Right lung (tissue), 5 donors: Measurements from ENCODE around the gene ANO1. TPM values are rescaled to one million over a fixed set of nuclear protein-coding genes. Genes with fewer than 3 reads are reported as not detected.
"Not testable (repeated sequence)": the region's sequence is repeated elsewhere in the genome, so short reads cannot be mapped to it uniquely, and the experiment has no call there.

Source experiments
- DNase-seq, 2 donors: peaks; one replicate each; pipeline ENCODE4 v3.0.0-alpha.2; 2013
- polyA plus RNA-seq, 5 donors: library from polyadenylated mRNA; unstranded; fragments of 120-200 nt; gene quantifications; one replicate each; pipeline versions ENCODE4 v1.2.1 to v1.2.3, GENCODE V29; 2013; ENCODE audit warnings: inconsistent platforms in 1 of 5, low replicate concordance in 1 of 5; ENCODE audit not compliant: insufficient read length in 5 of 5, insufficient read depth in 1 of 5

The ANO1 gene
- polyA plus RNA-seq, 5 donors = 5.6 to 13.0 (median 7.4) TPM

- no peak for DNase-seq
These were observed 111.5 kb downstream of the ANO1 start for GRCh38 chr11:70189622-70190021.

DNA sequence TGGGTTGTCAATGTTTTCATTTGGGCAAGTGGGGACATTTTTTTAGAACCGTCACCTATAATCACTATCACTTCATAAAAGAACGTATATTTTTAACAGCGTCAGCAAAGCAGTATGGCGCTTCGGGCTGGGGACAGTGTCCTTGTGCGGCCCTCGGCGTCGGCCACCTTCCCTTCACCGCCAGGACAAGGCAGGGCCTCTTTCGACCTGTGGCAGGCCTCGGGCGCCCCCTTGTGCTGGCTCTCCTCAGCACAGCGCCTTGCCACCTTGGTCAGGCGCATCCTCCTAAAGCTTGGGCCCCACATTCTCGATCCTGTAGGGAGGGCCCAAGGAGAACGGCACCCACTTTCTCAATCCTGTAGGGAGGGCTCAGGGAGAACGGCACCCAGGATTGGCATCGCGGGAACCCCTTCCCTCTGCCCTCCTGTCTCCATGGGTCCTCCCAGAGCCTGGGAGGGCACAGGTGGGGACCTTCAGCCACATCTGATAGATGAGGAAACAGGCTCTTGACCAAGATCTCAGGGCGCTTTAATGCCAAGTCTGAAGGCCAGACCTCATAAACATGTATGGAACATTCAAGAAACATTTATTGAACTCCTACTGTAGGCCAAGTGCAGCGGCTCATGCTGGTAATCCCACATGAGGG, 113.5 kb downstream of the ANO1 start:
- peak in 1 of 2 donors; percentile 49 for DNase-seq

DNA sequence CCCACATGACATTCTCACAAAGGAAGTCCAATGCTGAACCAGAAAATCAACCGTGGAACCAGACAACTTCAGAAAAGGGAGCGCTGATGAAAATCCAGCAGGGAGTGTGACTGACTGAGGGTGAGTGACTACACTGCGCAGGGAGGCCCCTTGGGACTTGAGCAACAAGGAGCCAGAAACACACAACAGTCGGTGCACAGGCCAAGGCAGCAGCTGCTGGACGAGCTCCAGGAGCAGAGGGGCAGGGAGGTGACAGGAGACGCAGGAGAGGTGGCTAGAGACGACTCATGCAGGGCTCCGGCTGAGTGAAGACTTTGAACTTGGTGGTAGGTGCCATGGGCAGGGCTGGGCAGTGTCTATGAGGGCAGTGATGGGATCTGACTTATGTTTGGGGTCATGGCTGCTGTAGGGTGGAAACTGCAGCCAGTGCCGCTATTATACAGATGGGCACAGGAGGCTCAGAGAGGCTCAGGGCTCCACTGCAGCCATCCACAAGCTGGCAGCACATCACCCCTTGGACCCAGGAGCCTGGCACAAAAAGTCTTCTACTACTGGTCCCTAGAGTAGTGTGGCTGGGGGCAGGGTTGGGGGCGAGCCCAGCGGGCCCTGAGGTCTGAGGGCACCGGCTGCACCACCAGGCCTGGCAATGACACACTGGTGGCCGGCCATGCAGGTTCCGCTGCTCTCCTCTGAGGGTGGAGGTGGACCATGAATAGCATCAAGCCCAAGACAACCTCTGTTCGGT, 114.7 kb downstream of the ANO1 start:
- DNase-seq = no peak

DNA sequence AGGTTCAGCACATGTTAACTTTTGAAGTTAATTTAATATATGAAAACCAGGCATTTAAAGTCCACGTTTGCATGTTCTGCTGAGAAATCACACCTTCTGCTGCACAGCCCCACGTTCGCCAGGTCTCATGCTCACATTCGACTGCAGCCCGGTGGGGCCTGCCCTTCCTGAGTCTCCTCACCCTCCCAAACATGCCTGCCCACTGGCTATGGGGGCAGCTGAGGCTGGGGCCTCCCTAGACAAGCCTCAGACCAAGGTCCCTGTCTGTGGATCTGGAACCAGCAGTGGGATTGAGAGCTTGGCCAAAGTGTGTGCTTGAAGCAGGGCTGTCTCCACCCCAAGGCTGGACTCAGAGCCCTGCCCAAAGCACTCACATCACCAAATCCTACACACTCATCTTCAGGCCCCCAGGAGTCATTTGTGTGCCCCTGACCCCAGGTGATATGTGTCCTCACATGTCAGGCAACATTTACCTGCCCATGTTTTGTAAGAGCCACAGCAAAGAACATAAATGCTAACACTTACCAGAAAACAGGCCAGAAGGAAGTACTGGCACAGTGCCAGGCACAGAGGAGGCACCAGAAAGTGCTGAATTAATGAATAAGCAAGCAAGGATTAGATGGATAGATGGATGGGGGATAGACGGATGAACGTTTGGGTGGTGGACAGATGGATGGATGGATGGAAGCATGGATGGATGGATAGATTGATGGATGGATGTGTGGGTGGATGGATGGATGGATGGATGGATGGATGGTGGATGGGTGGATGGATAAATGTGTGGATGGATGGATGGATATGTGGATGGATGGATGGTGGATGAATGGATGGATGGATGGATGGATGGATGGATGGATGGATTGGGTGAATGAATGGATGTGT, 115.5 kb downstream of the ANO1 start:
- no peak for DNase-seq

DNA sequence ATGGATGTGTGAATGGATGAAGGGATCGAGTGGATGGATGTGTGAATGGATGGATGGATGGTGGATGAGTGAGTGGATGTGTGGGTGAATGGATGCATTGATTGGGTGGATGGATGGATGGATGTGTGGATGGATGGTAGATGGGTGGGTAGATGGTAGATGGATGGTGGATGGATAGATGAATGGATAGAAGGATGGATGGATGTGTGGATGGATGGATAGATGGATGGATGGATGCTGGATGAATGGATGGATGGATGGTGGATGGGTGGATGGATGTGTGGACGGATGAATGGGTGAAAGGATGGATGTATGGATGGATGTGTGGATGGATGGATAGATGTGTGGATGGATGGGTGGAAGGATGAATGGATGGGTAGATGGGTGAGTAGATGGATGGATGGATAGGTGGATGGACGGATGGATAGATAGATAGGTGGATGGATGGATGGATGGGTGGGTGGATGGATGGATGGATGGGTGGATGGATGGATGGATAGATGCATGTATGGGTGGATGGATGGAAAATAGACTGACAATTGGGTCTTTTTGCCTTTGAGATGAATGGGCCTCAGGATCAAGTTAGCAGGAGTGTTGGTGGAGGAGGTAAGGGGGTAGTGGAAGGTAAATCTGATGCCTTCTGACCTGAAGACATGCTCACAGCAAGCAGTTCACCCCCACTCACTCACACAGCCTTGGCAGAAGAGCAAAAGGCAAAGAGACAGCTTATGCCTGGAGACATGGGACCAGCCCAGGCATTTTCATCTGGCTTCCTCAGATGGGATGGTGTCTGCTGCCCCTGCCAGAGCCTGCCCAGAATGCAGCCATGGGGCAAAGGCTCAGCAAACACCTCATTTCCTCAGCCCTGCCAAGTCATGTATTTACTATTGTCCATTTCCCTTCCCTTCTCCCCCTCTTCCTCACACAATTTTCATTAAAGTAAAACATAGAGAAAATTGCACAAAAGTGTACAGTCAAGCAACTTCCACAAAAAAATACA, 117.0 kb downstream of the ANO1 start:
- no peak for DNase-seq

GRCh38 chr11:70200212-70200844, 122.2 kb downstream of the ANO1 start:
- DNase-seq = no peak

DNA sequence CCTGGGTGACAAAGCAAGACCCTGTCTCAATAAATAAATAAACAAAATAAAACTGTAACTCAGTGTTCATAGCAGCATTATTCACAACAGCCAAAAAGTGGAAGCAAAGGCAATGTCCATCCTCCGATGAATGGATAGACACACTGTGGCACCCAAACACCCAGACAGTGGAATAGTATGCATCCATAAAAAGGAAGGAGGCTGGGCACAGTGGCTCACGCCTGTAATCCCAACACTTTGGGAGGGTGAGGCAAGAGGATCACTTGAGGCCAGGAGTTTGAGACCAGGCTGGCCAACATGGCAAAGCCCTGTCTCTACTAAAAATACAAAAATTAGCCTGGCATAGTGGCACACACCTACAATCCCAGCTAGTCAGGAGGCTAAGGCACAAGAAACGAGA, 122.9 kb downstream of the ANO1 start:
- not testable (repeated sequence) for DNase-seq

- DNase-seq = no peak
These were observed 124.1 kb downstream of the ANO1 start for GRCh38 chr11:70201882-70202861.

GRCh38 chr11:70202920-70203750, 125.0 kb downstream of the ANO1 start, which contains the start of gene FADD:
Gene FADD (plus strand): TSS chr11:70203296. CDS start chr11:70203460, 164 bp downstream.
- peak; percentile 92 to 93 for DNase-seq

DNA sequence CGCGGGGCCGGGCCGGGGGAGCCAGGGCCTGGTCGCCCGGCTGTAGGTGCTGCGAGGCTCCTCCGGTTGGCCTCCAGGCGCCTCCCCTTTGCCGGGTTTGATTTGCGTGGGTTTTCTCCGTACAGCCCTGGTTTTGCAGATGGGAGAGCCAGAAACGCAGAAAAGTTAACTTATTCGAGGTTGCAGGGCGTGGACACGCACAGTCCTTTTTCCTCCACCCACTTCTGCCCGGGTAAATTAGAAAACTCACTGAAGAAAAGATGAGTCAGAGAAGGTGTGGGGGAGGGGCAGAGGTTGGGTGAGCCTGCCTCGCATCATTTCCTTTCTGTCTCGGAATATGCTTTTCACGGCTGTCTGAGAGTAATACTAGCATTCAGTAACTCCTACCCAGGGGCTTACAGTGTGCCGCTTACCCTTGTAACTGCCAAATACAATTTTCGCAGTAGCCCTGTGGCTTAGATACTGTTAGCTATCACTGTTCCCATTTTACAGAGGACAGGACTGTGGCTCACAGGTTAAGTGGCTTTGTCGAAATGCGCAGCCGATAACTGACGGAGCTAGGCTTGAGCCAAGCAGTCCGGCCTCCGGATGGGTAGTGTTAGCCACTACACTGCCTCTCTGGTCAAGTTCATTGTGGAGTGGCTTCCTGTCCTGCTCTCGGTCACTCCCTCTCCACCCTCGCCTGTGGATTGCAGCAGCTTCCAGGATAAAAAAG, 125.8 kb downstream of the ANO1 start:
- DNase-seq = peak in 1 of 2 donors; percentile 18

GRCh38 chr11:70204466-70204799, 126.3 kb downstream of the ANO1 start:
- no peak for DNase-seq

GRCh38 chr11:70205049-70205725, 127.1 kb downstream of the ANO1 start:
- no peak for DNase-seq

- DNase-seq = no peak
These were observed 127.6 kb downstream of the ANO1 start for GRCh38 chr11:70205766-70206165.

GRCh38 chr11:70206226-70206981, 128.3 kb downstream of the ANO1 start:
- DNase-seq = no peak

- no peak for DNase-seq
These were observed 128.9 kb downstream of the ANO1 start for GRCh38 chr11:70206982-70207376.

- no peak for DNase-seq
These were observed 129.5 kb downstream of the ANO1 start for GRCh38 chr11:70207531-70208131.
